Activated B cell treated with CpG ODN at 0.5 μM for 24 hours (primary cell): ENCODE data around the gene AXIN1. TPM values are rescaled to one million over a fixed set of nuclear protein-coding genes. Genes with fewer than 3 reads are reported as not detected.
"Not testable (repeated sequence)": the region's sequence is repeated elsewhere in the genome, so short reads cannot be mapped to it uniquely, and the experiment has no call there.

Source experiments
- ATAC-seq: fragments of 200-7000 bp; cut with Tn5 transposase; one replicate; pipeline ENCODE4 v1.10.0; 2021; ENCODE audit warnings: low read depth, mild to moderate bottlenecking, moderate library complexity
- CTCF ChIA-PET: fragments of 350-600 bp; sonication (Branson Sonifier 250); formaldehyde crosslinking; loops from one replicate; lab custom pipeline; 2021; ENCODE audit warnings: antibody characterized with exemption; lab: Charles Lee
- POLR2A ChIA-PET: fragments of 350-600 bp; sonication (Branson Sonifier 250); formaldehyde crosslinking; loops from one replicate; lab custom pipeline; 2021; ENCODE audit warnings: antibody characterized with exemption; lab: Charles Lee
- DNase-seq: peaks from one replicate; pipeline ENCODE4 v3.0.0; 2022
- H3K27ac Mint-ChIP-seq: one replicate; pipeline ENCODE4 v1.8.0; 2020; ENCODE audit warnings: mixed read lengths
- H3K27me3 Mint-ChIP-seq: one replicate; pipeline ENCODE4 v1.8.0; 2021; ENCODE audit warnings: mixed read lengths
- H3K36me3 Mint-ChIP-seq: one replicate; pipeline ENCODE4 v1.8.0; 2021; ENCODE audit warnings: low read depth, mixed read lengths
- H3K4me1 Mint-ChIP-seq: one replicate; pipeline ENCODE4 v1.8.0; 2021; ENCODE audit warnings: mixed read lengths
- H3K4me3 Mint-ChIP-seq: one replicate; pipeline ENCODE4 v1.8.0; 2020; ENCODE audit warnings: mild to moderate bottlenecking, mixed read lengths
- H3K9me3 Mint-ChIP-seq: one replicate; pipeline ENCODE4 v1.8.0; 2020; ENCODE audit warnings: mixed read lengths
- intact Hi-C: fragments of 100-400 bp; cut with micrococcal nuclease; formaldehyde crosslinking; loops from one replicate; pipeline ENCODE4 v1.15.1; 2024
- total RNA-seq: library from RNA; stranded (reverse); gene quantifications from 2 replicates; pipeline ENCODE4 v1.2.3, GENCODE V29; 2022
- TF ChIP-seq, protein P1 (sequence below): fragments of 200-600 bp; IDR thresholded peaks from one replicate; pipeline ENCODE4 v1.8.0; 2022; ENCODE audit warnings: antibody characterized with exemption, mild to moderate bottlenecking

AXIN1 gene
- total RNA-seq, 1 donor from 2014 or later, result 30.6 TPM

DNA sequence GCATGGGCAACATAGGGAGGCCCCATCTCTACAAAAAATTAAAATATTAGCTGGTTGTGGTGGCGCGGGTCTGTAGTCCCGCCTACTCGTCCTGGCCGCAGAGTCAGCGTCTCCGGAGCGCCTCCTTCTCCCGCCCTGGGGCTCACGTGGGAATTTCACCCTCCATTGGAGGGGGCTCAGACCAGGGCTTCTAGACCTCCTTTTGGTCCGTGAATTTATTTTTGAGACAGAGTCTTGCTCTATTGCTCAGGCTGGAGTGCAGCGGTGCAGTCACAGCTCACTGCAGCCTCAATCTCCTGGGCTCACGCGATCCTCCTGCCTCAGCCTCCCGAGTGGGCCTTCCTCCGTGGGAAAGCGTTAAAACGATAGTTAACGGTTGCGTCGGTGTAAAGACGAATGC is 44.1 kb upstream of the AXIN1 start:
- Mint-ChIP-seq H3K4me1 (peaks cover 36% of the 10 kb centered on the region), H3K4me3 (peak overlapping the region; percentile 84), H3K9me3 (no peaks in the 10 kb centered on the region), H3K27ac (peak overlapping the region; percentile 73), H3K36me3 (peaks cover 4% of the 10 kb centered on the region), H3K27me3 (no peaks in the 10 kb centered on the region)
- DNase-seq (no peak), ATAC-seq (no peak)
- intact Hi-C loops, result loop anchor here (10.0 kb wide), 1 partner anchor 388 kb away; the partner anchor contains the start of genes CHTF18 and RPUSD1
- ChIA-PET CTCF (no interaction called here), POLR2A (interaction anchor here (0.7 to 4.3 kb wide), 3 partner anchors 11 to 29 kb away, joined by 4 to 21 read pairs (median 4); partner anchors contain the start of gene PGAP6)
- TF ChIP-seq, protein P1, sequence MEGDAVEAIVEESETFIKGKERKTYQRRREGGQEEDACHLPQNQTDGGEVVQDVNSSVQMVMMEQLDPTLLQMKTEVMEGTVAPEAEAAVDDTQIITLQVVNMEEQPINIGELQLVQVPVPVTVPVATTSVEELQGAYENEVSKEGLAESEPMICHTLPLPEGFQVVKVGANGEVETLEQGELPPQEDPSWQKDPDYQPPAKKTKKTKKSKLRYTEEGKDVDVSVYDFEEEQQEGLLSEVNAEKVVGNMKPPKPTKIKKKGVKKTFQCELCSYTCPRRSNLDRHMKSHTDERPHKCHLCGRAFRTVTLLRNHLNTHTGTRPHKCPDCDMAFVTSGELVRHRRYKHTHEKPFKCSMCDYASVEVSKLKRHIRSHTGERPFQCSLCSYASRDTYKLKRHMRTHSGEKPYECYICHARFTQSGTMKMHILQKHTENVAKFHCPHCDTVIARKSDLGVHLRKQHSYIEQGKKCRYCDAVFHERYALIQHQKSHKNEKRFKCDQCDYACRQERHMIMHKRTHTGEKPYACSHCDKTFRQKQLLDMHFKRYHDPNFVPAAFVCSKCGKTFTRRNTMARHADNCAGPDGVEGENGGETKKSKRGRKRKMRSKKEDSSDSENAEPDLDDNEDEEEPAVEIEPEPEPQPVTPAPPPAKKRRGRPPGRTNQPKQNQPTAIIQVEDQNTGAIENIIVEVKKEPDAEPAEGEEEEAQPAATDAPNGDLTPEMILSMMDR, result no peak

DNA sequence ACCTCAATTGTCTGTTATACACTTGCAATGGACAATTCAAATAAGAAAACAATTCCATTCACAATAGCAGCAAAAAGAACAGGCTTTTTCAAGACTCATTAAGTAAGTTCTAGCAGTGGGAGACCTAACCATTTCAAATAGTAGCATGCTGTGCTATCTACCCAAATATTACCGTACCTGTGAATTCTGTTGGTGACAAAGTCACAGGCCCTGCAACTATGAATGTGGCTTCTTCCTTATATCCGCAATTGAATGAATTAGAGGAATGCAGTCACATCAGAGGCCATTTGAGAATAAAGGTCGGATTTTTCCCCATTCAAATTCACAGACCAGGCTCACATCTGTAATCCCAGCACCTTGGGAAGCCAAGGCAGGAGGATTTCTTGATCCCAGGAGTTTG is 43.7 kb upstream of the AXIN1 start:
- peaks cover 36% of the 10 kb centered on the region for H3K4me1 Mint-ChIP-seq
- peak overlapping the region; percentile 21 for H3K27ac Mint-ChIP-seq
- intact Hi-C loops, result loop anchor here (10.0 kb wide), 1 partner anchor 389 kb away; the partner anchor contains the start of genes CHTF18 and RPUSD1
- peaks cover 4% of the 10 kb centered on the region for H3K36me3 Mint-ChIP-seq
- no peaks in the 10 kb centered on the region for H3K9me3 Mint-ChIP-seq
- no peaks in the 10 kb centered on the region for H3K27me3 Mint-ChIP-seq
- ATAC-seq, result no peak
- H3K4me3 Mint-ChIP-seq, result peak overlapping the region; percentile 84
- ChIA-PET CTCF (no interaction called here), POLR2A (interaction anchor here (0.6 to 4.3 kb wide), 5 partner anchors 12 to 42 kb away, joined by 4 to 21 read pairs (median 4); partner anchors contain the start of genes MRPL28 and PGAP6)
- no peak for DNase-seq
- TF ChIP-seq, protein P1, result no peak

DNA sequence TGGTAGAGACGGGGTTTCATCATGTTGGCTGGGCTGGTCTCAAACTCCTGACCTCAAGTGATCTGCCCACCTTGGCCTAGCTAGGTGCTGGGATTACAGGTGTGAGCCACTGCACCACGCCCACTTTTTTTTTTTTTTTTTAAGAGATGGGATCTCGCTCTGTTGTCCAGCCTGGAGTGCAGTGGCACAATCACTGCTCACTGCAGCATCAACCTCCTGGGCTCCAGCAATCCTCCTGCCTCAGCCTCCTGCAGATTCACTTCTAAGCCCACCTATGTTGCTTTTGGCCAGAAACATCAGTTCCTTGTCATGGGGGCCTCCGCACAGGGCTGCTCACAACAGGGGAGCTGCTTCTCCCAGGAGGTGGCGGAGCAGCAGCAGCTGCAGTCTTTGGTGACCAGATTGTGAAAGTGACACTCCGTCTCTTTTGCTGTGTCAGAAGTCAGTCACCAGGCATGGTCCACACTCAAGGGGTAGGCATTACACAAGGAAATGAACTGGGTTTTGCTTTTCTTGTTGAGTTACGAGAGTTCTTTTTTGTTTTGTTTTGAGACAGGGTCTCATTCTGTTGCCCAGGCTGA is 40.0 kb upstream of the AXIN1 start:
- no peaks in the 10 kb centered on the region for H3K9me3 Mint-ChIP-seq
- peaks cover 16% of the 10 kb centered on the region for H3K4me1 Mint-ChIP-seq
- CTCF ChIA-PET, result interaction anchor here (0.7 to 2.2 kb wide), 3 partner anchors 9 to 134 kb away, joined by 3 to 7 read pairs (median 4); partner anchors contain the start of gene DECR2
- no peaks in the 10 kb centered on the region for H3K36me3 Mint-ChIP-seq
- TF ChIP-seq, protein P1, result no peak
- no peak overlapping the region for H3K4me3 Mint-ChIP-seq
- intact Hi-C loops, result loop anchor here (2.0 to 10.0 kb wide), 2 partner anchors 268 to 392 kb away; partner anchors contain the start of genes CHTF18 and RPUSD1
- H3K27ac Mint-ChIP-seq, result peak overlapping the region; percentile 18
- DNase-seq, result no peak
- POLR2A ChIA-PET, result interaction anchor here (0.7 to 4.3 kb wide), 3 partner anchors 9 to 21 kb away, joined by 3 to 21 read pairs (median 20); partner anchors contain the start of genes DECR2 and PGAP6
- ATAC-seq, result no peak
- H3K27me3 Mint-ChIP-seq, result no peaks in the 10 kb centered on the region

DNA sequence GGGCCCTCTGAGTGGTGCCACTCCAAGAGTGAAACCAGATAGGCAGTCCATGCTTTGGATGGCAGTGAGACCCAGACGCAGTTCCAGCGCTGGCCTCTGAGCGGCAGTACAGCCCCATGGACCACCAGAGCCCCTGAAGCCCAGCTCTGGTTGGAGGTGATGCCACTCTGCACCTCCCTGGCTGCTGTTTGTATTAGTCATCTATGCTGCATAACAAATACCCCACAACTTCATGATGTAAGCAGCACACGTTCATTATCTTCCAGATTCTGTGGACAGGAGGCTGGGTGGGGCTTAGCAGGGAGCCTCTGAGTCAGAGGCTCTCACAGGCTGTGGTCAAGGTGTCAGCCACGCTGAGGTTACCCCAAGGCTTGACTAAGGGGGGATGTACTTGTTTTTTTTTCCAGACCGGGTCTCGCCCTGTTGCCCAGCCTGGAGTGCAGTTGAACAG is 39.4 kb upstream of the AXIN1 start:
- Mint-ChIP-seq H3K36me3 (no peaks in the 10 kb centered on the region), H3K4me3 (no peak overlapping the region), H3K9me3 (no peaks in the 10 kb centered on the region), H3K27ac (peak overlapping the region; percentile 41), H3K27me3 (no peaks in the 10 kb centered on the region), H3K4me1 (peaks cover 16% of the 10 kb centered on the region)
- ChIA-PET CTCF (interaction anchor here (0.7 to 2.2 kb wide), 3 partner anchors 9 to 134 kb away, joined by 3 to 7 read pairs (median 4); partner anchors contain the start of gene DECR2), POLR2A (interaction anchor here (0.7 to 2.1 kb wide), 3 partner anchors 9 to 21 kb away, joined by 3 to 20 read pairs (median 6); partner anchors contain the start of genes DECR2 and PGAP6)
- DNase-seq (peak; percentile 64), ATAC-seq (peak; percentile 91)
- TF ChIP-seq, protein P1, result no peak
- intact Hi-C loops, result loop anchor here (1.0 to 10.0 kb wide), 3 partner anchors 187 to 393 kb away; partner anchors contain the start of genes CHTF18 and RPUSD1

DNA sequence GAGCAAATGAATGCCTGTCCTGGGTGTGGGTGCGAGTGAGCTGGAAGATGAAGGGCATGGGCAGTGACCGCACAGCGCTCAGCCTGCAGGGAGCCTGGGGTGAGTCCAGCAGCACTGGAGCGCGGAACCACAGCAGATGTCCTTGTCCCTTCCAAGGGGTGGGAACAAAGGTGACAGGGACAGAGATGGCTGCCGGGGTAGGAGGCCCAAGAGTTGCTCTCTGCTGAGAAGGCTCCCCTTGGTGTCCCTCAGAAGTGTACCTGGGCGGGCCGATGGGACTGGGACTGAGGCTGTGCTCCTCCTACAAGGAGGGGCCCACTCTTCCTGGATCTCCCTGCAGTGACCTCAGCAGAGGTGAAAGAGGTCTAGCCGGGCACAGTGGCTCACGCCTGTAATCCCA is 36.8 kb upstream of the AXIN1 start:
- ATAC-seq (no peak), DNase-seq (no peak)
- Mint-ChIP-seq H3K36me3 (no peaks in the 10 kb centered on the region), H3K27me3 (no peaks in the 10 kb centered on the region), H3K4me1 (peaks cover 4% of the 10 kb centered on the region), H3K27ac (no peak overlapping the region), H3K9me3 (no peaks in the 10 kb centered on the region), H3K4me3 (no peak overlapping the region)
- POLR2A ChIA-PET, result no interaction called here
- TF ChIP-seq, protein P1, result no peak
- CTCF ChIA-PET, result no interaction called here
- intact Hi-C loops, result no loop called here

DNA sequence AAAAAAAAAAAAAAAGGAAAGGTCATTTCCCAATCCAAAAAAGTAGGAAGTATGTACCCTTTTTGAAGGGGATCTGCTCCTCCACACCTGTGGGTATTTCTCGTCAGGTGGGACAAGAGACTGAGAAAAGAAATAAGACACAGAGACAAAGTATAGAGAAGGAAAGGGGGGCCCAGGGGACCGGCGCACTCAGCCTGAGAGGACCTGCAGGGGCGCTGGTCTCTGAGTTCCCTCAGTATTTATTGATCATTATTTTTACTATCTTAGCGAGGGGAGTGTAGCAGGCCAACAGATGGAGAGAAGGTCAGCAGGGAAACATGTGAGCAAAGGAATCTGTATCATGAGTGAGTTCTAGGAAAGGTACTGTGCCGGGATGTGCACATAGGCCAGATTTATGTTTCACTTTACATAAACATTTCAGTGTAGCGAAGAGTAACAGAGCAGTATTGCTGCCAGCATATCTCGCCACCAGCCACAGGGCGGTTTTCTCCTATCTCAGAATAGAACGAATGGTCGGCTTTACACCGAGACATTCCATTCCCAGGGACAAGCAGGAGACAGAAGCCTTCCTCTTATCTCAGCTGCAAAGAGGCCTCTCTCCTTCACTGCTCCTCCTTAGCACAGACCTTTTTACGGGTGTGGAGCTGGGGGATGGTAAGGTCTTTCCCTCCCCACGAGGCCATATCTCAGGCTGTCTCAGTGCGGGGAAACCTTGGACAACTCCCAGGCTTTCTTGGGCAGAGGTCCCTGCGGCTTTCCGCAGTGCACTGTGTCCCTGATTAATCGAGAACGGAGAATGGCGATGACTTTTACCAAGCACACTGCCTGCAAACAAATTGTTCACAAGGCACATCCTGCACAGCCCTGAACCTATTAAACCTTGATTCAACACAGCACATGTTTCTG is 35.5 kb upstream of the AXIN1 start:
- H3K4me1 Mint-ChIP-seq, result peaks cover 17% of the 10 kb centered on the region
- H3K9me3 Mint-ChIP-seq, H3K27me3 Mint-ChIP-seq, POLR2A ChIA-PET, intact Hi-C loops, ATAC-seq, H3K4me3 Mint-ChIP-seq, DNase-seq, CTCF ChIA-PET, H3K27ac Mint-ChIP-seq, H3K36me3 Mint-ChIP-seq: not testable (repeated sequence)
